OCI-M1 (cell line): ENCODE results near the gene CNTNAP2.

Experiments used
- DNase-seq: peaks from one replicate; lab custom pipeline; 2025; lab: John Stamatoyannopoulos, UW

Gene CNTNAP2

DNA sequence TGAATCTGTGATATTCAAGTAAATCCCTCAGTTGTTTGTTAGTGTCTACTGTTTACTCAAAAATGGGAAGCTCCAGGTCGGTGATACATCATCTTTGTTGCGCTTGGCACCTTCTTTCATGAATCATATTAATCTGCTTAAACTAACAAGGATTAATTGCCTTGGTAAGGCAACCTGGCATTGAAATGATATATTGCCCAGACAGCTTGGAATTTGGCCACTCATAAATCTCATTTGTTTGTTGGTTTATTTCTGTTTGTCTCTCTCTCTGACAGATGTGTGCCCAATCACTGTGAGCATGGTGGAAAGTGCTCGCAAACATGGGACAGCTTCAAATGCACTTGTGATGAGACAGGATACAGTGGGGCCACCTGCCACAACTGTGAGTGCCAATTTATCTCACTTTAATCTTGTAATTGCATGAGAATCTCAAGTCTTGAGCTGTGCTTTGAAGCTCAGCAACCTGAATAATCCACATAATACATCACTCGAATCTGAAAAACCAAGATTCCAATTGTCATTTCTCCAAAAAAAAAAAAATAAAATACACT lies 1369.1 kb downstream of the CNTNAP2 start:
- no peak for DNase-seq

DNA sequence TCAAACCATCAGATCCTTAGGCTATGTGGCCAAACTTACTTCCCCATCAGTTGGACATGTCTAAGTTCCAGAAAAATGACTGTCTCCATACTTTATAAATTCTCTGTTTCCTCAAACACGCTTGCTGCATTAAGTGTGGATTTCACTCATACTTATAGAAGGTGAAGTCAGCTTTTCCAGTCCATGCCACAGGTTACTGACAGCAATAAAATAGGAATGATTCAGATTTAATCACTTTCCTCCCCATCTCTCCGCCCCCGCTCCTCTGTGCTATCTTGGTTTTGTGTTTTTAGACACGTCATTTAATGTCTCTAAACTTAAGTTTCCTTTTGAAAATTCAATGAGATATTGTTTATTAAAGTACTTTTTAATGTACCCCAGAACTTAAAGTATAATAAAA lies 1376.0 kb downstream of the CNTNAP2 start:
- DNase-seq, result no peak

GRCh38 chr7:147496209-147496608 lies 1379.6 kb downstream of the CNTNAP2 start:
- DNase-seq, result no peak

- DNase-seq, result no peak
These were observed 1380.6 kb downstream of the CNTNAP2 start for GRCh38 chr7:147497246-147497645.

- DNase-seq, result no peak
These were observed 1381.5 kb downstream of the CNTNAP2 start for GRCh38 chr7:147498081-147498480.

- DNase-seq, result no peak
These were observed 1392.5 kb downstream of the CNTNAP2 start for GRCh38 chr7:147509035-147509501.

GRCh38 chr7:147509541-147510200 lies 1393.1 kb downstream of the CNTNAP2 start:
- DNase-seq, result no peak

DNA sequence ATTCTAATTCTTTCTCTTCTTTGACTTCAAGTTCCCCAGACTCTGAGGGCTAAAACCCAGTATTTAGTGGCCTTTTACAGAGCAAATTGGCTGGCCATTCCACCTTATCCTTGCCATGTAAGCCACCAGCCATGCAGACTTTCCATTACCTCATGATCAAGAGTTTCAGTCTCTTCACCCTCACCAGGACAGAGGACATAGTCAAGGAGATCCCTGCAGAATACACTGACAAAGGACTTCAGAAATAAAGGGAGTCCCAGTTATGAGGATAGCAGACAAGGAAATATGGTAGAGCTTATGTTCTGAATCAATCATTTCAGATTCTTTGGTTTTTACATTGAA lies 1393.6 kb downstream of the CNTNAP2 start:
- DNase-seq, result no peak

- DNase-seq, result no peak
These were observed 1394.3 kb downstream of the CNTNAP2 start for GRCh38 chr7:147510923-147511322.

- DNase-seq, result no peak
These were observed 1396.8 kb downstream of the CNTNAP2 start for GRCh38 chr7:147513451-147513850.

DNA sequence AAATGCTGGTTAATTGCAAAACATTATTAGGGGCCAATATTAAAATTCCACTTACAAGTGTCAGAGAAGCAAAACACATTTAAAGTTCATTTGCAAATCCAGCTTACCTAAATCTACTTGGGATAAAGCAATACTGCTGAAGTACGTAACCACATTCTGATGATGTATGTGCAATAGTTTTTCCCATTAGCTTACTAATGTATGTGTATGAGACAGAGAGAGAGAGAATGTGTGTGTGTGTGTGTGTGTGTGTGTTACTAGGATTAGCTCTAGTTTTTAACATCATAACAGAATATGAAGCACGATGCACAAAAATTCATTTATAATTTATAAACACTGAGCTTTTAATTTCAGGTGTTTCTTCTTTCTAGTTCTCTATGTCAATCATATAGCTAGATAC lies 1399.8 kb downstream of the CNTNAP2 start:
- no peak for DNase-seq

- no peak for DNase-seq
These were observed 1402.5 kb downstream of the CNTNAP2 start for GRCh38 chr7:147519062-147519461.

DNA sequence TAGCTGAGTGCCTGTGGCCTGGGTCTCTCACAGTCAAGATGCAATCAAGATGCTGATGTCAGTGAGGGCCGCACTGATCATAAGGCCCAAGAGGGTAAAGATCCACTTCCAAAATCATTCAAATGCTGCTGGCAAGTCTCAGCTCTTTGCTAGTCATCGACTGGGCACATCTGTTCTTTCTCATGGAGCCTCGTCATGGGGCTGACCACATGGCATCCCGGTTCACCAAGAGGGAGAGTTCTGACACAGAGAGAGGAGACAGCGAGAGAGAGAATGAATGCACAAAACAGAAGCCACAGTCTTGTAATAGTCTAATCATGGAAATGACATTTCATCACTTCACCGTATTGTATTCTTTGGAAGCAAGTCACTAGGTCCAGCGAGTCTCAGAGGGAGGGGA lies 1406.5 kb downstream of the CNTNAP2 start:
- DNase-seq, result no peak

DNA sequence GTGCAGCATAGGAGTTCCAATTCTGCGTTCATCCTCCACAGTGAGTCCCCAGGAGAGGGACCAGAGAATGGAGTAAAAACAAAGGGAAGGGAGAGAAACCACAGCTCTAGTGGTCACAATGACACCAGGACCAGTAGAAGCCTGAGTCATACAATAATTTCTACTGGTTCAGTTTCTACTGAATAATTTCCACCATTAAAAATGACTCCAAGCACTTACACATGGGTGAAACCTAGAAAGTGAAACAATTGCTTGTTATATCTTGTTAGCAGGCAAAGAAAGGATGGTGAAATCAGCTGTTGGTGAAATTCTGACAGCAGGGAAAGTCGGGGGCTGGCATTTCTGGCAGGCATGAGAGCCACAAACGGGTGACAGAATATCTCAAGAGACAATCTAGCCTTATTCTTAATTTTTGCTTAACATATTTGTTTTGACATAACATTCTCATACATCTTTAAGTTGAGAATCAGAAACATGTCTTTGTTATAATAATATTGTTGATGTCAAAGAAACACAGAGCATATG lies 1408.2 kb downstream of the CNTNAP2 start:
- no peak for DNase-seq

DNA sequence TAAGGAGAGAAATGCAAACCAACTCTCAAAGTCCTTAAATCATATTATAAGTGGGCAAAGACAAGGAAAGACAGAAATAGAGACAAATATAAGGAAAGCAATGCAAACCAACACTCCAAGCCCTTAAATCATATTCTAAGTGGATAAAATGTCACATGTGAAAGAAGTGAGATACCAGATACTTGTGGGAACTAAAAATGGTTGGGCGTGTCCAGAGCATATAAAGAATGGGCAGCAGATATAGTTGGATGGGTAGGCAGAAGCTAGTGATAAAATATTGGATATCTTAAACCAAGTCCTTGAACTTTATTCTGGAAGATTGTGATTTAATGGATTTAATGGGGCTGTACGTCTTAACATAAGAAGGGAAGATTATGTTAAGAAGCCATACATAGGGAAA lies 1408.7 kb downstream of the CNTNAP2 start:
- no peak for DNase-seq

GRCh38 chr7:147535701-147536111 lies 1419.1 kb downstream of the CNTNAP2 start:
- no peak for DNase-seq

DNA sequence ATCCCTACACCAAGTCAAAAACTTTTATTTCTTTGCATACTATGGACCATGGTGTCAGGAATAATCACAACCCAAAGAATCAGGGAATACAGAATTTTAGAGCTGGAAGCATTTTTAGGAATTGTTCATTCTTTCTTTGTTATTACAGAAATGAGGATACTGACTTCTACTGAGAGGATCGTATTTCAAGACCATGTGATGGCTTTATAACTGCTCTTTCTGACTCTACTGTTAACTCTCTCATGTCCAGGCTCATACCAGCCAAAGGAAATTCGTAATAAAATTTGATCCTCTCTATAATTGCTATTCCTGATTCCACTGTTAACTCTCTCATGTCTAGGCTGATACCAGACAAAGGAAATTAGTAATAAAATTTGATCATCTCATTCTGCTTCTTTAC lies 1423.1 kb downstream of the CNTNAP2 start:
- no peak for DNase-seq

- DNase-seq, result no peak
These were observed 1424.1 kb downstream of the CNTNAP2 start for GRCh38 chr7:147540743-147541142.

DNA sequence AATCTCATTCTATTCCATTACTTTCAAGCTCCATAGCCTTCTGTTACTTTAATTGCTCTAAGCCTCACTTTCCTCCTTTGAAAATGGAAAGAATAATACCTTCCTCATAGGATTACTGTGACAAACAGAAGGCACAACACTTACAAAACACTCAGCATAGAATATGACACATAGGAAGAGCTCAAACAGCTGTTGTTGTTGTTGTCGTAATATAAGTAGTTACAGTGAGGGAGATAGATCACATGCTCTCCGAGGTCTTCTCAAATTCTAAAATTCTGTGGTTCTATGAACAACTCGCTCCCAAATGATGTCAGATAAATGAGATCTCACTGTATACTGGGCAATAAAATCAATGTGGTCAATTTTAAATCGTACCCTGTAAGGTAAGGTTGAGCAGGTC lies 1424.7 kb downstream of the CNTNAP2 start:
- DNase-seq, result no peak

DNA sequence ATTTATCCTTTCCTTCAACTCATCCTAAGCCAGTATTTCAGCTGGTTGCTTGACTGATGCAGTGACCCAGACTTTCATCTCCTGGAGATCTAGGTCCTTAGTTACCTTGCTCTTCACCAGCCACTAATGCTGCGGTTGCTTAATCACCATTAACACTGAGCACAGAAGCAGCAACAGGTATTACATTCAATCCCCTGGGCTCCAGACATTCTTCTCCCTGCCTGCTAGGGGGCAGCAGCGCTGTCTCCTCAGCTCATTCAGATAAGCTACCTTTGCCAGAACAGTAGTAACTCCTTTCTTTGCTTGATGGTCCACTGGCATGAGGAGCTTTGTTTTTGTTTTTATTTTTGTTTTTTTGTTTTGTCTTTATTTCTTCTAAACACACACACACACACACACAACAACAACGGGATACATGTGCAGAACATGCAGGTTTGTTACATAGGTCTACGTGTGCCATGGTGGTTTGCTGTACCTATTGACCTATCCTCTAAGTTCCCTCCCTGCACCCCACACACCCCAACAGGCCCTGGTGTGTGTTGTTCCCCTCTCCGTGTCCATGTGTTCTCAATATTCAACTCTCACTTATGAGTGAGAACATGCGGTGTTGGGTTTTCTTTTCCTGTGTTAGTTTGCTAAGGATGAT lies 1430.8 kb downstream of the CNTNAP2 start:
- DNase-seq, result peak; percentile 57

DNA sequence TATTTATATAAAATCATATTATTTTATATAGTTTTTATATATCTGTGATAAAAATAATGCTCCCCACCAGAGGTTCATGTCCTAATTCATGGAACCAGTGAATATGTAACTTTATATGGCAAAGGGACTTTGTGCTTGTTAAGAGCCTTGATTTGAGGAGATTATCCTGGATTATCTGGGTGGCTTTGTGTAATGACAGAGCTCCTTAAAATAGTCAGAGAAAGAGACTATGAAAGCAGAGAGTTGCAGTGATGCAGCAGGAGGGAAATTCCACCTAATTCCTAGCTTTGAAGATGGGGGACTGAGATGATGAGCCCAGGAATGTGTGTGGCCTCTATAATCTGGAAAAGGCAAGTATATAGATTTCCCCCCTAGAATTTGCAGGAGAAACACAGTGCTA lies 1439.7 kb downstream of the CNTNAP2 start:
- DNase-seq, result no peak

GRCh38 chr7:147563669-147564068 lies 1447.1 kb downstream of the CNTNAP2 start:
- DNase-seq, result no peak

GRCh38 chr7:147564786-147565476 lies 1448.3 kb downstream of the CNTNAP2 start:
- no peak for DNase-seq
